Loucy (cell line): ENCODE measurements around the gene DAGLA.
A peak's percentile ranks its signal among the peaks of the same experiment; 100 is the strongest.

Source experiments
- H2AFZ ChIP-seq: fragments of 200-600 bp; sonication (generic); 2 replicates; pipeline ENCODE4 v1.6.0; 2016; ENCODE audit warnings: antibody characterized with exemption, mild to moderate bottlenecking, low read length, moderate library complexity
- H3F3A ChIP-seq: fragments of 200-600 bp; 2 replicates; pipeline ENCODE4 v1.6.0; 2016; ENCODE audit warnings: antibody characterized with exemption, low read depth, mild to moderate bottlenecking
- H3K27me3 ChIP-seq: fragments of 200-600 bp; sonication (generic); 2 replicates; pipeline ENCODE4 v1.6.1; 2014; ENCODE audit warnings: low read length, mild to moderate bottlenecking; ENCODE audit not compliant: insufficient read depth, poor library complexity, severe bottlenecking
- H3K36me3 ChIP-seq: fragments of 200-600 bp; sonication (generic); 2 replicates; pipeline ENCODE4 v1.6.1; 2016; ENCODE audit warnings: low read length; ENCODE audit not compliant: insufficient read depth
- H3K4me1 ChIP-seq: fragments of 200-600 bp; sonication (generic); 2 replicates; pipeline ENCODE4 v1.5.1; 2014; ENCODE audit warnings: low read length, mild to moderate bottlenecking; ENCODE audit not compliant: insufficient read depth, poor library complexity, severe bottlenecking
- H3K4me2 ChIP-seq: fragments of 200-600 bp; sonication (generic); 2 replicates; pipeline ENCODE4 v1.6.0; 2014; ENCODE audit warnings: antibody characterized with exemption, low read length, low read depth, mild to moderate bottlenecking; ENCODE audit not compliant: poor library complexity, severe bottlenecking
- H3K4me3 ChIP-seq: fragments of 200-600 bp; sonication (generic); 2 replicates; pipeline ENCODE4 v1.5.1; 2014; ENCODE audit warnings: low read length, mild to moderate bottlenecking, mixed read lengths; ENCODE audit not compliant: poor library complexity, severe bottlenecking
- H3K79me2 ChIP-seq: fragments of 200-600 bp; sonication (generic); 2 replicates; pipeline ENCODE4 v1.6.1; 2014; ENCODE audit warnings: low read length; ENCODE audit not compliant: insufficient read depth
- H3K9ac ChIP-seq: fragments of 200-600 bp; sonication (generic); 2 replicates; pipeline ENCODE4 v1.6.0; 2014; ENCODE audit warnings: mild to moderate bottlenecking, low read depth, low read length, moderate library complexity; ENCODE audit not compliant: poor library complexity, severe bottlenecking
- H3K9me2 ChIP-seq: fragments of 200-600 bp; sonication (generic); replicated peaks from 2 replicates; pipeline ENCODE4 v1.6.1; 2016; ENCODE audit warnings: low read depth, low read length, mixed read lengths
- H3K9me3 ChIP-seq: fragments of 200-600 bp; sonication (generic); 2 replicates; pipeline ENCODE4 v1.6.1; 2014; ENCODE audit warnings: mild to moderate bottlenecking, antibody characterized with exemption, low read length, low read depth; ENCODE audit not compliant: insufficient read depth
- H4K20me1 ChIP-seq: fragments of 200-600 bp; sonication (generic); 2 replicates; pipeline ENCODE4 v1.6.0; 2014; ENCODE audit warnings: antibody characterized with exemption, low read length, mild to moderate bottlenecking; ENCODE audit not compliant: insufficient read depth, poor library complexity, severe bottlenecking
- CTCF ChIP-seq: fragments of 200-600 bp; sonication (generic); conservative IDR thresholded peaks from 2 replicates; pipeline ENCODE4 v1.5.1; 2014; ENCODE audit warnings: mild to moderate bottlenecking, antibody characterized with exemption, low read length
- EZH2phosphoT487 ChIP-seq: fragments of 200-600 bp; IDR thresholded peaks from 2 replicates; pipeline ENCODE4 v1.6.1; 2018; ENCODE audit warnings: antibody characterized with exemption, mild to moderate bottlenecking, moderate library complexity, borderline replicate concordance

DAGLA gene

DNA sequence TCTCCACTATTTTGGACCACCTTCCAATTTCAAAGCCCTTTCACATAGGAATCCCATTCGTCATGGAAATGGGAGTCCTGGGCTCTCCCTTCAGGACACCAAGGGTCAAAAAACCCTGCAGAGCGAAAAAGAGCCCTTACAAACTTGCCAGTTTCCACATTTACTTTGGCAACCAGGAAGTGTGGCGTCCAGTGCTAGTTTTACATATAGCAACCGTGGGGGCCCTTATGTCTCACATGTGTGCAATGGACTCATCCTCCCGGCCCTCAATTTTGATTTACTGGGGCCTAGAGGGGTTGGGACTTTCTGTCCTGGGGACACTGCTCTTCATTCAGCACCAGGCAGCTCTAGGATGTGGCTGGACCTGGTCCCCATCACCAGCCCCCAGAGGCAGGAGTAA is 33.7 kb downstream of the DAGLA start:
- Histone ChIP-seq H3F3A (no peaks in the 10 kb centered on the region), H3K9me3 (no peaks in the 10 kb centered on the region), H3K4me1 (no peaks in the 10 kb centered on the region), H3K36me3 (no peaks in the 10 kb centered on the region), H3K4me2 (no peak overlapping the region), H3K9me2 (no peaks in the 10 kb centered on the region), H4K20me1 (no peaks in the 10 kb centered on the region), H3K27me3 (no peaks in the 10 kb centered on the region), H3K79me2 (no peaks in the 10 kb centered on the region), H3K9ac (no peak overlapping the region), H3K4me3 (no peak overlapping the region), H2AFZ (0 out of 2 replicates have a peak overlapping the region, but pooled peaks have one; percentile 16)
- TF ChIP-seq CTCF (no peak), EZH2phosphoT487 (no peak)

DNA sequence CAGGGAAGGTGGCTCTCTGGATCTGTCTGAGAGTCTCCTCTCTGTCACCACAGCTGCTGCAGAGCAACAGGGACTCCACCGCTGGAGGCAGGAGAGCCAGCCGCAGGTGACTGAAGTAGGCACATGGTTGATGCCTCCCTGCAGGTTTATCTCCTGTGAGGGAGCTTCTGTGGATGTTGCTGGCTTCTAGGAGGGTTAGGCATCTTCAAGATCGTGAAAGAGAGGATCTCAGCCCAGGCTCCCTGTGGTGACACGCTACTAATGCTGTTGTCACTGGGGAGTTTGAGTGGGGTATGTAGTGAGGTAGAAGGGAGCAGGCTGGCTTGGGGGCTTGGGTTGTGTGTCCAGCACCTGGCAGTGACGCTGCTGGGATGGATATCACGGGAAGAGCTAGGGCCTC is 34.1 kb downstream of the DAGLA start:
- Histone ChIP-seq H2AFZ (0 out of 2 replicates have a peak overlapping the region, but pooled peaks have one; percentile 16), H3K9me2 (no peaks in the 10 kb centered on the region), H3K36me3 (no peaks in the 10 kb centered on the region), H3K4me2 (no peak overlapping the region), H3K27me3 (no peaks in the 10 kb centered on the region), H3K9me3 (no peaks in the 10 kb centered on the region), H3K4me1 (no peaks in the 10 kb centered on the region), H3K9ac (no peak overlapping the region), H4K20me1 (no peaks in the 10 kb centered on the region), H3K79me2 (no peaks in the 10 kb centered on the region), H3K4me3 (no peak overlapping the region), H3F3A (no peaks in the 10 kb centered on the region)
- no peak for TF ChIP-seq CTCF
- TF ChIP-seq EZH2phosphoT487, result no peak

DNA sequence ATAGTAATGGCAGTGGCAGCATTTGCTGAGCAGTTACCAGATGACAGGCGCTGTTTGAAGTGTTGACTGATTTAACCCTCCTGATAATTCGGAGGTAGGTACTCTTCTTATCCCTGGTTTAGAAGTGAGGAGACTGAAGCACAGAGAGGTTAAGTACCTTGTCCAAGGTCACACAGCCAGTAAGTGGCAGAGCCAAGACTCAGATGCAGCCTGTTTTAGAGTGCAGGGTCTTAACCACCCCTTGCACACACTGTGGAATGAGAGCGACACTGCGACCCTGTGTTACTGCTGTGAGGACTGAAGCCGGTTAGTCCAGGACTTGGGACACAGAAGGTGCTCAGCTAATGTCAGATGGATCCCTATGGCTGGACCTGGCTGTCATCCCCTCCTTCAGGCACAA is 34.7 kb downstream of the DAGLA start:
- Histone ChIP-seq H3K9me3 (no peaks in the 10 kb centered on the region), H3K9ac (no peak overlapping the region), H3K4me1 (no peaks in the 10 kb centered on the region), H3K27me3 (no peaks in the 10 kb centered on the region), H3K9me2 (no peaks in the 10 kb centered on the region), H3K4me2 (no peak overlapping the region), H4K20me1 (no peaks in the 10 kb centered on the region), H3K4me3 (no peak overlapping the region), H3K79me2 (no peaks in the 10 kb centered on the region), H3F3A (no peaks in the 10 kb centered on the region), H3K36me3 (no peaks in the 10 kb centered on the region), H2AFZ (no peak overlapping the region)
- TF ChIP-seq CTCF, result no peak
- TF ChIP-seq EZH2phosphoT487, result no peak
